Activated CD4-positive, CD25-positive, alpha-beta regulatory T cell treated with anti-CD3 and anti-CD28 coated beads, Interleukin-2, amount 50 U/mL, for 16 hours (primary cell): ENCODE measurements around the gene PIGW.
A peak's percentile ranks its signal among the peaks of the same experiment; 100 is the strongest.

ENCODE experiments used
- DNase-seq: peaks from one replicate; pipeline ENCODE4 v3.0.0-alpha.2; 2020; ENCODE audit warnings: low read depth, low spot score

Gene PIGW

DNA sequence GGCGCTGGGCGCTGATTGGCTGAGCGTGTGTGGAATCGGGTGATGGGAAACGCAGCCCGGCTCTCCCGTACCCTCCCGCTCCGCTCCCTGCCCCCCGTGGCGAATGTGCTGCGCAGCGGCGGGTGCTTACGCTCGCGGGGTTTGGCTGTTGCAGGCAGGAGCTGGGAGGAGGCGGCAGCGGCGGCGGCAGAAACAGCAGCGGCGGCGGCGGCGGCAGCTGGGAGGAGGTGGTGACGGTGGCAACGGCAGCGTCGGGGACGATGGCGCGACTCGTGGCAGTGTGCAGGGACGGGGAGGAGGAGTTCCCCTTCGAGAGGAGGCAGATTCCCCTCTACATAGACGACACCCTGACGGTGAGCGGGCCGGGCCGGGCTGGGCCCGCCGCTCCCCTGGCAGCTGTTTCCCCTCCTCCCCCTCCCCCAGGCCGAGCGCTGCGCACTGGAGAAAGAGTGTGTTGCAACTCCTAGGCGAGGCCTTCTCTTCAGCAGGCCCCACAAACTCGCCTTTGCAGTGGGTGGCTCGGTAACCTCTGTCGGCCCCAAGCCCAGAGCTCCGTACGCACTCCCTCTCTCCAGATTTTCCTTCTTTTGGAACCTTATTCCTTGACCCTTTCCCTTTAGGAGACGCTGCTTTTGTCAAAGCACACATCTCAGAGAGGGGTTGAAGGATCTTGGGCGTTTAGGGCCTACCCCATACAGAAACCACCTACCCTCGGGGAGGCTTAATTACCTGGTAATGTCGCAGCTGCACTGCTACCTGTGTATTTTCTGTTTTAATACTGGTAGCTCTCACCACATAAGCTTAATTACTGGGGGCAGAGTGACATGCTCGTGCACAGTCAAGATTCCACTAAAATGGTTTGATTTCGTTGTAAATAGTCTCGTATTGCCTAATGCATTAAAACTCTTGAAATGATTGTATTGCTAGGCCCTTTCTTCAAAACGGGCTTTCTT, 11.0 kb downstream of the PIGW start:
- DNase-seq = peak; percentile 95

DNA sequence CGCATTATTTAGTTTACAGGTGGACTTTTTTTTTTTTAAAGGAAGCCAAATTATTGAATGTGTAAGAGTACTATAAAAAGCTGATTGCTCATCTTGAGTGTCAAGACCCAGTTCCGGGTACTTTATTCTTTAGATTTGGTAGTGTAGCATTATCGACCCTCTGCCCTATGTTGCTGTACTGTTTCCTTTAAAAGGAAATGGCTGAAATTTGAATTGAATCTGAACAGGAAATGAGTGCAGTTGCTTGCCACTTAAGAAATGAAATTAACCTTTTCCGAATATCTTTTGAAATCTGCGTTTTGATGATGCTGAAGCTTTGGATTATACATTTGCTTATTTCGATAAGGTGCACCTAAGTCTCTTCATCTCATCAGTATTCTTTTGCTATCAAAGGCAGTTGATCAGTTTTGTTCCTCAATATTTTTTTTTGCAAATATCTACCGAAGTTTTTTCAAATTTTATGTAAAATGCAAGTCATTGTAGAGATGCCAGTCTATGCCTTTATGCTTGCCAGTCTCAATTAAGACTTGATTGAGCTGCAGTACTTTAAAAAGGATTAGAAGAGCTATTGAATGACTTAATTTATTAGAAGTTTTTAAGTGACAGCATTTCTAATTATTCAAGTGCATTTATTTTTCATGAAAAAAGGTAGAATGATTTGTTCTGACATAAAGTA, 11.8 kb downstream of the PIGW start:
- DNase-seq = no peak

DNA sequence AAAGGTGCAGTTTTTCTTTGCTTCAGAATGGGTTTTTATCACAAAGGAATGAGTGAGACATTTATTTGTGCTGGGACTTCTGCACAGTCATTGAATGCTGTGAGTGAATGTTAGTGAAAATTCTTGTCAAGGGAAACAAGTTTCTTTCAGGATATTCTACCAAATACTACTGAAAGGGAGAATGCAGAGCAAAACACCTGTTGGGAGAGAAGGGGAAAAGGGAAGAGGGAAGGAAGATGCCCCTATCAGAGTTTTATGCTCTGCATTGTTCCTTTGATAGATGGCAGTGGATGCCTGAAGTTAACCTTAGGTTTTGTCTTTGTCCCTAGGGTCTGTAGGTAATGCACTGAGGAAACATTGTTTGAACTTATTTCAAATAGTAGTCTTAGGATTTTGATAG, 13.0 kb downstream of the PIGW start:
- DNase-seq = no peak

- no peak for DNase-seq
Measured at GRCh38 chr17:36550491-36551417, 16.0 kb downstream of the PIGW start.

DNA sequence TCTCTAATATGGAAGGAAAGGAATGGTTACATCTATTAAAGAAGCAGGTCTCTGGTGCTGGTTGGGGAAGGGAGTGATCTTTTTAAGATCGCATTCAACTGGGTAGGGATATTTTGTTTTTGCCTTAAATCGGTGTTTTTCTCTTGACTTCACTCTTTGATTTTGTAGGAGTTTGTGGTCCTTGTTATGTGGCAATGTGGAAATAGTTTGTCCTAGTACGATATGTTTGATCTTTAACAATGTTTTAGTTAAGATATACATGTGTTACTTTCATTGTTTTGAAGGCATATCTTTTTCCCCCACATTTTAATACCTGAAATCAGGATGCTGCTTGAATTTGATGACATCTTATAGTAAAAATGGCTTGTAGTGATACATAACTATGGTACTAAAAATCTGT, 18.7 kb downstream of the PIGW start:
- no peak for DNase-seq

GRCh38 chr17:36566081-36566480, 31.3 kb downstream of the PIGW start:
- DNase-seq = no peak

DNA sequence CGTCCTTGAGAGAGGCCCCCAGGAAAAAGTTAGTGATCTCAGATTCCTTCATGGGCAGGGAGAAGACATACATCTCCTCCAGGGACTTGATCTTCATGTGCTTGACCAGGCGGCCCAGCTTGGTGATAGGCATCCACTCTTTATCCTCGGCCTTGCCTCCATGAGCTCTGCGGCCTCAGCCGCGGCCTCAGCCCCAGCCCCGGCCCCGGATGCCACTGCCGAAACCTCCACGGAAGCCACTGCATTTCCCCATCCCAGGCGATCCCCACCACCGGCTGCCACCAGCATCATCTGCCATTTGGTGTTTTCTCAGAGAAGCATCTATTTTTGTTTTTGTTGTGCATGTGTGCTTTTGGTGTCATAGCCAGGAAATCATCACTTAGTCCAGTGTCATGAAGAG, 40.2 kb downstream of the PIGW start:
- DNase-seq = no peak

GRCh38 chr17:36576793-36577192, 42.0 kb downstream of the PIGW start:
- no peak for DNase-seq

- no peak for DNase-seq
Measured at GRCh38 chr17:36578671-36579070, 43.9 kb downstream of the PIGW start.

GRCh38 chr17:36583787-36584186, 49.0 kb downstream of the PIGW start:
- no peak for DNase-seq

DNA sequence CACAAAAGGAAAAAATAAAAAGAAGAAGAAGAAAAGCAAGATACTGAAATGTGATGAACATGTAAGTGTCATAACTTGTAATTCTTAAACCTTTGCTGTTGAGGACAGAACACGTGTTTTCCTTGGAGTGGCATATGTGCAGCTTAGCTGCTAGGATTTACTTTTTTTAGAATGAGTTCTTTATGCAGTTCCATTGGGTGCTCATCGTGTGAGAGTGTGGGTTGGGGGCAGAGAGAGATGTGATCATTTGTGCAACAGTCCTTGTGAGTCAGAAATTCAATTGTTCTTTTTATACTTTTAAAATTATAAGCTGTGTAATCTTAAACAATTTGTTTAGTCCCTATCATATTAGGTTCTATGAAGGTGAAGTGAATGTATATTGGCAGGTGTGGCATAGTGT, 51.4 kb downstream of the PIGW start:
- no peak for DNase-seq
